ENCODE measurements around the gene COASY.

DNA sequence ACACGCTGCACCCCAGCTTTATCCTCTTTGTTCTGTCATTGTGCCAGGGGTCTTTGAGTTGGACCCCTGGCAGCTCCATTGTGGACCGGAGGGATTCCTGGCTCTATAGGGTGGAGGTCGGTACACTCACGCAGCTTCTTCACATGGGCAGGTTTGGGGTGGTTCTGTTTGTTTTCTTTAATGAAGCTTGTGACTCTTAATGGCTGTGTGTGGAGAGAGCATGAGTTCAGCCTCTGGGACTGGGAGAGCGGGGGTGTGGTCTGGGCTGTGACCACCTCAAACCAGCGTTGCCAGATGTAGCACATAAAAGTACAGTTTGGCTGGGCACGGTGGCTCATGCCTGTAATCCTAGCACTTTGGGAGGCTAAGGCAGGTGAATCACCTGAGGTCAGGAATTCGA, 47.1 kb upstream of the COASY start:
- TF ChIP-seq CTCF (IDR thresholded peaks at IDR 0.05) (no peak), POLR2A (IDR thresholded peaks at IDR 0.05) (no peak)

All from right lobe of liver (tissue), 4 donors.